Measurements from ENCODE around the gene EXOC3L4. TPM values are rescaled to one million over a fixed set of nuclear protein-coding genes. Genes with fewer than 3 reads are reported as not detected.
A peak's percentile ranks its signal among the peaks of the same experiment; 100 is the strongest.
"Not testable (repeated sequence)": the region's sequence is repeated elsewhere in the genome, so short reads cannot be mapped to it uniquely, and the experiment has no call there.

Gene EXOC3L4
- total RNA-seq, 3 donors from 2014 or later = 16.7 to 29.1 (median 26.1) TPM

GRCh38 chr14:103112400-103113243 is 18.1 kb downstream of the EXOC3L4 start:
- intact Hi-C loops (cut with DNase I, micrococcal nuclease) = no loop called here
- DNase-seq (peak in 2 of 3 donors; percentile 42 to 50), ATAC-seq (peak; percentile 25)
- TF ChIP-seq CTCF (IDR thresholded peaks at IDR 0.05) = no peak
- Histone ChIP-seq H3K9me3 (no peaks in the 10 kb centered on the region), H3K4me3 (no peak overlapping the region), H3K4me1 (ENCODE audit: low read depth) (peaks cover 15% of the 10 kb centered on the region), H3K36me3 (ENCODE audit: low read depth) (no peaks in the 10 kb centered on the region)

- no peaks in the 10 kb centered on the region for H3K36me3 ChIP-seq (ENCODE audit: low read depth)
- TF ChIP-seq CTCF (IDR thresholded peaks at IDR 0.05) = no peak
- intact Hi-C loops (cut with DNase I, micrococcal nuclease) = no loop called here
- no peak for DNase-seq
- no peaks in the 10 kb centered on the region for H3K9me3 ChIP-seq
- peaks cover 16% of the 10 kb centered on the region for H3K4me1 ChIP-seq (ENCODE audit: low read depth)
- ATAC-seq = no peak
- no peak overlapping the region for H3K4me3 ChIP-seq
Observed at GRCh38 chr14:103113303-103113702, 18.8 kb downstream of the EXOC3L4 start.

GRCh38 chr14:103113774-103114173 is 19.2 kb downstream of the EXOC3L4 start:
- H3K4me1 ChIP-seq (ENCODE audit: low read depth) = peaks cover 18% of the 10 kb centered on the region
- no peak overlapping the region for H3K4me3 ChIP-seq
- DNase-seq (peak in 1 of 3 donors; percentile 39), ATAC-seq (no peak)
- intact Hi-C loops (cut with DNase I, micrococcal nuclease) = no loop called here
- no peaks in the 10 kb centered on the region for H3K36me3 ChIP-seq (ENCODE audit: low read depth)
- no peaks in the 10 kb centered on the region for H3K9me3 ChIP-seq
- no peak for TF ChIP-seq CTCF (IDR thresholded peaks at IDR 0.05)

GRCh38 chr14:103115086-103115679 is 20.7 kb downstream of the EXOC3L4 start:
- H3K36me3 ChIP-seq (ENCODE audit: low read depth); H3K9me3 ChIP-seq; H3K4me3 ChIP-seq; intact Hi-C loops (cut with DNase I, micrococcal nuclease): not testable (repeated sequence)
- peak; percentile 51 for ATAC-seq
- DNase-seq = peak; percentile 70 to 83 (median 77)
- H3K4me1 ChIP-seq (ENCODE audit: low read depth) = peaks cover 18% of the 10 kb centered on the region

- no peaks in the 10 kb centered on the region for H3K9me3 ChIP-seq
- peaks cover 19% of the 10 kb centered on the region for H3K4me1 ChIP-seq (ENCODE audit: low read depth)
- no peak overlapping the region for H3K4me3 ChIP-seq
- no peak for TF ChIP-seq CTCF (IDR thresholded peaks at IDR 0.05)
- intact Hi-C loops (cut with DNase I, micrococcal nuclease) = no loop called here
- no peak for ATAC-seq
- DNase-seq = no peak
- H3K36me3 ChIP-seq (ENCODE audit: low read depth) = no peaks in the 10 kb centered on the region
Observed at GRCh38 chr14:103115845-103116572, 21.5 kb downstream of the EXOC3L4 start.

GRCh38 chr14:103116636-103117035 is 22.1 kb downstream of the EXOC3L4 start:
- Histone ChIP-seq H3K4me3 (no peak overlapping the region), H3K4me1 (ENCODE audit: low read depth) (peaks cover 22% of the 10 kb centered on the region), H3K36me3 (ENCODE audit: low read depth) (no peaks in the 10 kb centered on the region), H3K9me3 (no peaks in the 10 kb centered on the region)
- DNase-seq = no peak
- ATAC-seq = no peak
- intact Hi-C loops (cut with DNase I, micrococcal nuclease) = no loop called here
- no peak for TF ChIP-seq CTCF (IDR thresholded peaks at IDR 0.05)

- H3K4me1 ChIP-seq (ENCODE audit: low read depth) = peaks cover 27% of the 10 kb centered on the region
- intact Hi-C loops (cut with DNase I, micrococcal nuclease); H3K9me3 ChIP-seq; ATAC-seq; DNase-seq; H3K36me3 ChIP-seq (ENCODE audit: low read depth); H3K4me3 ChIP-seq: not testable (repeated sequence)
Observed at GRCh38 chr14:103117499-103117898, 23.0 kb downstream of the EXOC3L4 start.
